Coronary artery (tissue), 2 donors: ENCODE measurements around the gene OCA2.

Source experiments
- DNase-seq: peaks from one replicate; pipeline ENCODE4 v3.0.0-alpha.2; 2017; ENCODE audit warnings: low spot score
- H3K27ac ChIP-seq, 2 donors: fragments of 200-600 bp; sonication (generic); one replicate each; pipeline ENCODE4 v1.5.1; 2016 to 2019
- H3K4me3 ChIP-seq: fragments of 200-600 bp; sonication (generic); 2 replicates; pipeline ENCODE4 v1.5.1; 2016; ENCODE audit warnings: mild to moderate bottlenecking, moderate library complexity
- CTCF ChIP-seq: fragments of 200-600 bp; sonication (generic); IDR thresholded peaks from one replicate; pipeline ENCODE4 v1.5.1; 2019; ENCODE audit warnings: antibody characterized with exemption

The OCA2 gene

GRCh38 chr15:27989838-27990237 lies 109.3 kb downstream of the OCA2 start:
- Histone ChIP-seq H3K27ac (no peak overlapping the region), H3K4me3 (no peak overlapping the region)
- no peak for TF ChIP-seq CTCF
- DNase-seq = no peak

GRCh38 chr15:27989427-27989826 lies 109.7 kb downstream of the OCA2 start:
- Histone ChIP-seq H3K27ac (no peak overlapping the region), H3K4me3 (no peak overlapping the region)
- no peak for DNase-seq
- no peak for TF ChIP-seq CTCF

GRCh38 chr15:27985099-27985498 lies 114.0 kb downstream of the OCA2 start:
- Histone ChIP-seq H3K4me3 (no peak overlapping the region), H3K27ac (no peak overlapping the region)
- DNase-seq = no peak
- TF ChIP-seq CTCF = no peak

GRCh38 chr15:27983496-27983895 lies 115.6 kb downstream of the OCA2 start:
- no peak overlapping the region for H3K27ac ChIP-seq
- no peak for DNase-seq
- no peak for TF ChIP-seq CTCF
- no peak overlapping the region for H3K4me3 ChIP-seq

- TF ChIP-seq CTCF = no peak
- no peak overlapping the region for H3K4me3 ChIP-seq
- DNase-seq = no peak
Observed at GRCh38 chr15:27977696-27978095, 121.4 kb downstream of the OCA2 start.

GRCh38 chr15:27973886-27974285 lies 125.2 kb downstream of the OCA2 start:
- no peak for TF ChIP-seq CTCF
- no peak for DNase-seq

More at GRCh38 chr15:27977696-27978095, 121.4 kb downstream of the OCA2 start:
- no peak overlapping the region for H3K27ac ChIP-seq

GRCh38 chr15:27970661-27971392 lies 128.3 kb downstream of the OCA2 start:
- no peak for TF ChIP-seq CTCF
- no peak overlapping the region for H3K27ac ChIP-seq
- H3K4me3 ChIP-seq = no peak overlapping the region
- DNase-seq = peak; percentile 24

More at GRCh38 chr15:27973886-27974285, 125.2 kb downstream of the OCA2 start:
- no peak overlapping the region for H3K27ac ChIP-seq
- H3K4me3 ChIP-seq = no peak overlapping the region
